ENCODE data around the gene RHBDD1.

The RHBDD1 gene

GRCh38 chr2:226835796-226836547 is at the start of gene RHBDD1:
RHBDD1 (plus strand) TSS chr2:226836054; CDS start chr2:226864694, 28,640 bp downstream.
- DNase-seq: peak; percentile 96

GRCh38 chr2:226788064-226788463 is 47.8 kb upstream of the RHBDD1 start:
- no peak for DNase-seq

GRCh38 chr2:226788881-226789490 is 46.9 kb upstream of the RHBDD1 start:
- no peak for DNase-seq

- DNase-seq: no peak
These were observed 45.8 kb upstream of the RHBDD1 start for GRCh38 chr2:226790011-226790410.

GRCh38 chr2:226790431-226790830 is 45.4 kb upstream of the RHBDD1 start:
- no peak for DNase-seq

GRCh38 chr2:226791056-226791486 is 44.8 kb upstream of the RHBDD1 start:
- peak; percentile 71 for DNase-seq

GRCh38 chr2:226791487-226792081 is 44.3 kb upstream of the RHBDD1 start:
- peak; percentile 93 for DNase-seq

GRCh38 chr2:226792155-226792881 is 43.5 kb upstream of the RHBDD1 start:
- no peak for DNase-seq

GRCh38 chr2:226793646-226794045 is 42.2 kb upstream of the RHBDD1 start:
- DNase-seq: no peak

GRCh38 chr2:226794196-226794661 is 41.6 kb upstream of the RHBDD1 start:
- no peak for DNase-seq

GRCh38 chr2:226794751-226795171 is 41.1 kb upstream of the RHBDD1 start:
- DNase-seq: peak; percentile 50

GRCh38 chr2:226795281-226796011 is 40.4 kb upstream of the RHBDD1 start:
- no peak for DNase-seq

GRCh38 chr2:226796012-226796839 is 39.6 kb upstream of the RHBDD1 start:
- DNase-seq: no peak

- DNase-seq: no peak
These were observed 39.0 kb upstream of the RHBDD1 start for GRCh38 chr2:226796840-226797288.

GRCh38 chr2:226797289-226797988 is 38.4 kb upstream of the RHBDD1 start:
- DNase-seq: no peak

GRCh38 chr2:226797989-226798421 is 37.8 kb upstream of the RHBDD1 start:
- no peak for DNase-seq

- DNase-seq: peak; percentile 67
These were observed 37.2 kb upstream of the RHBDD1 start for GRCh38 chr2:226798422-226799210.

- peak; percentile 89 for DNase-seq
These were observed 36.5 kb upstream of the RHBDD1 start, which contains the start of gene IRS1 for GRCh38 chr2:226799211-226799975. IRS1 (minus strand) TSS chr2:226799820; CDS start chr2:226798738, 1,082 bp downstream.
